Measurements from ENCODE around the gene PGA3. TPM values are rescaled to one million over a fixed set of nuclear protein-coding genes. Genes with fewer than 3 reads are reported as not detected.

Gene PGA3
- total and polyA plus RNA-seq, 2 of the 8 experiments (the other 6 are each of a cell fraction or from before 2014, with no cell fraction given): not detected

GRCh38 chr11:61198948-61199523 is 4.3 kb upstream of the PGA3 start (continued):
- no peak for TF ChIP-seq E2F6 (IDR thresholded peaks at IDR 0.05)
- TF ChIP-seq PHF8 (conservative IDR thresholded peaks at IDR 0.05; ENCODE audit: low read depth, low read length): no peak
- no peak for TF ChIP-seq USF2 (IDR thresholded peaks at IDR 0.05; ENCODE audit: low read length)

All from H1 (cell line).